ENCODE data around the gene CHRNE. TPM values are rescaled to one million over a fixed set of nuclear protein-coding genes. Genes with fewer than 3 reads are reported as not detected.
A peak's percentile ranks its signal among the peaks of the same experiment; 100 is the strongest.
"Not testable (repeated sequence)": the region's sequence is repeated elsewhere in the genome, so short reads cannot be mapped to it uniquely, and the experiment has no call there.

Gene CHRNE
- polyA plus RNA-seq, 2 of the 4 experiments (the other 2 are of a cell fraction): 0.10 to 0.13 TPM

DNA sequence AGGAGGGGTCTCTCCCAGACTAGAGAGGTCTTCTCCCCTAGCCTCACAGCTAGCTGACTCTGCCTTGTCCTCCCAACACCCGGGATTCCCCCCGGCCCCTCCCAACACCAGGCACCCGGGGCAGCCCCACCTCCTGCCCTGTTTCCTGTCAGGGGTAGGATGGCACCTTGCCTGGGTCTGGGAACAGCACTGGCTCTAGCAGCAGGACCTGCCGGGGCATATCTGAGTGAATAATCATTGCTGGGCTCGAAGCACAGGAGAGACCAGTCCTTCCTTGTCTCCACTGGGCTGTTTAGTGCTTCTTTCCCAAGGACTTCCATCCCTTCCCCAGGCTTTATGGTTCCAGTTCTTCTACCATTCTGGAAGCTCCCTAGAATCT, 44.0 kb downstream of the CHRNE start:
- 8% methylated on average over 5 of the region's 5 CpGs for WGBS (ENCODE audit: missing lambda C conversion rate)
- Histone ChIP-seq H3K4me1 (peaks cover 24% of the 10 kb centered on the region), H3K9me3 (no peaks in the 10 kb centered on the region), H3K27ac (peak overlapping the region; percentile 5 to 76; a peak in 4 of 6 replicates), H3K4me2 (peak overlapping the region; percentile 37), H3K4me3 (no peak overlapping the region)
- CTCF ChIA-PET: interaction anchor here (0.9 to 3.0 kb wide), 7 partner anchors 16 to 149 kb away, joined by 3 to 12 read pairs (median 3); partner anchors contain the start of genes ARRB2 and CHRNE
- ATAC-seq (peak; percentile 51 to 64; a peak in 4 of 6 replicates), FAIRE-seq (no peak), DNase-seq (ENCODE audit: low read depth in 1 of 2, low spot score in 1 of 2) (no peak)
- POLR2A ChIA-PET: no interaction called here
- TF ChIP-seq HDAC2 (IDR thresholded peaks at IDR 0.05) (no peak), ZFP36 (IDR thresholded peaks at IDR 0.05; ENCODE audit: borderline replicate concordance, partially characterized antibody) (no peak), MAFK (IDR thresholded peaks at IDR 0.05; ENCODE audit: partially characterized antibody) (no peak), ELK1 (IDR thresholded peaks at IDR 0.05; ENCODE audit: low read depth, low read length) (no peak), FOSB (CRISPR knock-in tag; IDR thresholded peaks at IDR 0.05) (no peak), NFE2L2 (conservative IDR thresholded peaks at IDR 0.05; ENCODE audit: low read length) (no peak), JUN (IDR thresholded peaks at IDR 0.05) (no peak), ESRRA (IDR thresholded peaks at IDR 0.05; ENCODE audit: borderline replicate concordance, low read length) (no peak), HES2 (IDR thresholded peaks at IDR 0.05) (no peak), RNF2 (IDR thresholded peaks at IDR 0.05; ENCODE audit: borderline replicate concordance, low read depth) (no peak), KDM1A (IDR thresholded peaks at IDR 0.05; ENCODE audit: low read depth) (no peak), POLR2A (IDR thresholded peaks at IDR 0.05; ENCODE audit: low read length) (no peak)

GRCh38 chr17:4858068-4858881, 44.6 kb downstream of the CHRNE start:
- Histone ChIP-seq H3K27ac (peak overlapping the region in 1 of 2 experiments; percentile 76; a peak in 4 of 6 replicates), H3K9me3 (no peaks in the 10 kb centered on the region), H3K4me2 (peak overlapping the region; percentile 37), H3K4me1 (peaks cover 30% of the 10 kb centered on the region), H3K4me3 (no peak overlapping the region)
- POLR2A ChIA-PET: no interaction called here
- CTCF ChIA-PET: interaction anchor here (0.8 to 3.0 kb wide), 13 partner anchors 9 to 149 kb away, joined by 3 to 12 read pairs (median 3); partner anchors contain the start of genes ARRB2, CHRNE and MED11
- ATAC-seq (no peak), DNase-seq (ENCODE audit: low read depth in 1 of 2, low spot score in 1 of 2) (no peak), FAIRE-seq (no peak)
- TF ChIP-seq POLR2AphosphoS2 (conservative IDR thresholded peaks at IDR 0.05; ENCODE audit: low read length) (no peak), PHF8 (IDR thresholded peaks at IDR 0.05; ENCODE audit: borderline replicate concordance, low read depth) (no peak), REST (IDR thresholded peaks at IDR 0.05) (no peak), CBX8 (IDR thresholded peaks at IDR 0.05) (no peak)
- WGBS (ENCODE audit: missing lambda C conversion rate): 79% methylated on average over 7 of the region's 7 CpGs

- DNase-seq (ENCODE audit: low read depth in 1 of 2, low spot score in 1 of 2); FAIRE-seq; H3K9me3 ChIP-seq; H3K27ac ChIP-seq; ATAC-seq; H3K4me2 ChIP-seq; H3K4me3 ChIP-seq; POLR2A ChIA-PET: not testable (repeated sequence)
- CTCF ChIA-PET: interaction anchor here (0.6 to 3.0 kb wide), 9 partner anchors 8 to 148 kb away, joined by 3 to 12 read pairs (median 4); partner anchors contain the start of genes ARRB2 and CHRNE
- 93% methylated on average over 7 of the region's 7 CpGs for WGBS (ENCODE audit: missing lambda C conversion rate)
- H3K4me1 ChIP-seq: peaks cover 35% of the 10 kb centered on the region
These were observed 45.6 kb downstream of the CHRNE start for GRCh38 chr17:4857347-4857746.
